Endothelial cell of umbilical vein (primary cell): Measurements from ENCODE around the gene LEUTX. TPM values are rescaled to one million over a fixed set of nuclear protein-coding genes. Genes with fewer than 3 reads are reported as not detected.

Experiments used
- BruUV-seq: library from RNA; stranded (reverse); fragments of 400-500 nt; replicated peaks from 2 replicates; lab custom pipeline; 2021; lab: Mats Ljungman, UMichigan
- CTCF ChIA-PET: fragments of 300-600, 350-600 bp; sonication (Branson Sonifier 250); formaldehyde crosslinking; loops from one replicate; lab custom pipeline; 2021; ENCODE audit warnings: antibody characterized with exemption, inconsistent platforms; lab: Charles Lee
- POLR2A ChIA-PET: fragments of 300-600, 350-600 bp; sonication (Branson Sonifier 250); formaldehyde crosslinking; loops from one replicate; lab custom pipeline; 2021; ENCODE audit warnings: antibody characterized with exemption, inconsistent platforms; lab: Charles Lee
- DNase-seq: peaks from one replicate; pipeline ENCODE4 v3.0.0-alpha.2; 2011; ENCODE audit warnings: low read depth, low spot score
- FAIRE-seq: peaks from 2 replicates; lab custom pipeline; 2011; peaks lifted over from hg19 to GRCh38; lab: Jason Lieb, UNC
- H2AFZ ChIP-seq: 2 replicates; pipeline ENCODE4 v1.6.0; 2012; ENCODE audit warnings: low read depth, low read length, control low read depth, inconsistent platforms
- H3K27ac ChIP-seq: 2 replicates; pipeline ENCODE4 v1.5.1; 2011; ENCODE audit warnings: low read depth, mild to moderate bottlenecking, control low read depth, low read length, moderate library complexity; ENCODE audit not compliant: insufficient read depth
- H3K27me3 ChIP-seq, 2 experiments: 2 replicates each; pipeline versions ENCODE4 v1.6.0 to v1.6.1; 2011; ENCODE audit warnings: low read length in 2 of 2, mixed read lengths in 1 of 2; ENCODE audit not compliant: control insufficient read depth in 2 of 2, insufficient read depth in 2 of 2
- H3K36me3 ChIP-seq, 2 experiments: 2 replicates in 1 of 2; 3 replicates in 1 of 2; pipeline ENCODE4 v1.5.1; 2011; ENCODE audit warnings: low read length in 2 of 2, mild to moderate bottlenecking in 1 of 2, moderate library complexity in 1 of 2; ENCODE audit not compliant: control insufficient read depth in 2 of 2, insufficient read depth in 2 of 2; ENCODE audit errors: extremely low read depth in 1 of 2
- H3K4me1 ChIP-seq: 3 replicates; pipeline ENCODE4 v1.5.1; 2011; ENCODE audit warnings: mild to moderate bottlenecking, low read length; ENCODE audit not compliant: control insufficient read depth, insufficient read depth; ENCODE audit errors: extremely low read depth
- H3K4me2 ChIP-seq: 2 replicates; pipeline ENCODE4 v1.6.1; 2011; ENCODE audit warnings: low read length, control low read depth, mixed read lengths; ENCODE audit not compliant: insufficient read depth
- H3K4me3 ChIP-seq, 3 experiments: fragments of 200-600 bp in 1 of 3; sonication (generic), shearing (Covaris generic) in 1 of 3; replicated peaks in 1 of 3; 2 replicates each; pipeline ENCODE4 v1.5.1; 2011 to 2016; ENCODE audit warnings: control low read depth in 3 of 3, low read length in 3 of 3, mild to moderate bottlenecking in 2 of 3, inconsistent platforms in 1 of 3, low read depth in 1 of 3, moderate library complexity in 1 of 3; ENCODE audit not compliant: insufficient read depth in 1 of 3
- H3K79me2 ChIP-seq: 2 replicates; pipeline ENCODE4 v1.6.0; 2012; ENCODE audit warnings: low read length, inconsistent platforms; ENCODE audit not compliant: control insufficient read depth, insufficient read depth
- H3K9ac ChIP-seq: replicated peaks from 2 replicates; pipeline ENCODE3; 2011; ENCODE audit warnings: low read length, control low read depth; ENCODE audit not compliant: insufficient read depth; ENCODE audit errors: extremely low read depth
- H3K9me1 ChIP-seq: replicated peaks from 3 replicates; pipeline ENCODE4 v1.6.0; 2011; ENCODE audit warnings: mild to moderate bottlenecking, low read length; ENCODE audit not compliant: control insufficient read depth, insufficient read depth; ENCODE audit errors: extremely low read depth
- H3K9me3 ChIP-seq: replicated peaks from 2 replicates; pipeline ENCODE4 v1.5.1; 2012; ENCODE audit warnings: low read length, inconsistent platforms; ENCODE audit not compliant: control insufficient read depth, insufficient read depth
- H4K20me1 ChIP-seq: replicated peaks from 2 replicates; pipeline ENCODE3; 2011; ENCODE audit warnings: mild to moderate bottlenecking, low read length; ENCODE audit not compliant: control insufficient read depth, insufficient read depth; ENCODE audit errors: extremely low read depth
- CTCF ChIP-seq, 2 donors: IDR thresholded peaks; 1 replicate in 1 of 2; 2 replicates in 1 of 2; pipeline ENCODE4 v1.5.1; 2011; ENCODE audit warnings: low read length in 2 of 2, mild to moderate bottlenecking in 2 of 2, moderate library complexity in 2 of 2, control low read depth in 1 of 2, inconsistent platforms in 1 of 2, low read depth in 1 of 2; ENCODE audit not compliant: insufficient read depth in 1 of 2; ENCODE audit errors: extremely low read depth in 1 of 2
- EZH2 ChIP-seq: IDR thresholded peaks from 2 replicates; pipeline ENCODE4 v1.6.1; 2012; ENCODE audit warnings: borderline replicate concordance, low read depth, mild to moderate bottlenecking, moderate library complexity, low read length, inconsistent platforms; ENCODE audit not compliant: severe bottlenecking
- GATA2 ChIP-seq: IDR thresholded peaks from 2 replicates; pipeline ENCODE4 v1.7.0; 2011; ENCODE audit warnings: low read depth, mild to moderate bottlenecking, moderate library complexity, mixed read lengths, low read length; ENCODE audit not compliant: insufficient read length, insufficient read depth
- JUN ChIP-seq: IDR thresholded peaks from 2 replicates; pipeline ENCODE4 v1.6.1; 2011; ENCODE audit warnings: borderline replicate concordance, low read depth; ENCODE audit not compliant: insufficient read length, insufficient read depth
- MYC ChIP-seq: IDR thresholded peaks from one replicate; pipeline ENCODE4 v1.6.1; 2011; ENCODE audit warnings: mild to moderate bottlenecking, low read depth, low read length
- POLR2A ChIP-seq: IDR thresholded peaks from 2 replicates; pipeline ENCODE4 v1.6.1; 2012; ENCODE audit warnings: low read depth, mild to moderate bottlenecking, control low read depth, low read length
- POLR2AphosphoS5 ChIP-seq: IDR thresholded peaks from 2 replicates; pipeline ENCODE4 v1.6.1; 2012; ENCODE audit warnings: low read depth, mild to moderate bottlenecking, control low read depth, low read length, moderate library complexity; ENCODE audit not compliant: insufficient read depth
- dilution Hi-C: fragments of 300-500 bp; cut with MboI; formaldehyde crosslinking; loops from one replicate; pipeline ENCODE4 v1.15.0; 2019; ENCODE audit warnings: low sequenced_read_pairs; ENCODE audit not compliant: extremely low pct_ligation_motif_present
- intact Hi-C: fragments of 100-400 bp; cut with micrococcal nuclease; formaldehyde crosslinking; loops from one replicate; pipeline ENCODE4 v1.10.0; 2022
- polyA plus RNA-seq, 4 experiments: library from polyadenylated mRNA; depleted of rRNA in 3 of 4; stranded (reverse) in 3 of 4; unstranded in 1 of 4; fragments of >200 nt; gene quantifications; 2 replicates each; pipeline versions ENCODE4 v1.2.1 to v1.2.3, GENCODE V29; 2011 to 2012; ENCODE audit warnings: missing spikeins in 1 of 4
- total RNA-seq: library from RNA; stranded (reverse); gene quantifications from 2 replicates; pipeline ENCODE4 v1.2.3, GENCODE V29; 2021

Gene LEUTX
- total and polyA plus RNA-seq, 2 donors (not counting 3 experiments of a cell fraction or from before 2014, with no cell fraction given), result not detected

GRCh38 chr19:39816287-39817048 is 37.8 kb downstream of the LEUTX start:
- Histone ChIP-seq H3K79me2 (no peaks in the 10 kb centered on the region), H3K4me3 (no peak overlapping the region), H3K4me2 (no peak overlapping the region), H2AFZ (no peak overlapping the region), H3K9ac (no peak overlapping the region), H4K20me1 (no peaks in the 10 kb centered on the region), H3K4me1 (no peaks in the 10 kb centered on the region), H3K36me3 (no peaks in the 10 kb centered on the region), H3K9me1 (no peaks in the 10 kb centered on the region), H3K9me3 (no peaks in the 10 kb centered on the region), H3K27ac (no peak overlapping the region), H3K27me3 (no peaks in the 10 kb centered on the region)
- dilution Hi-C loops, result no loop called here
- ChIA-PET POLR2A (no interaction called here), CTCF (interaction anchor here (1.7 kb wide), 1 partner anchor 24 kb away, joined by 4 read pairs; no protein-coding TSS in a partner anchor)
- FAIRE-seq, result no peak
- intact Hi-C loops, result no loop called here
- BruUV-seq, result no TSS peak
- no peak for TF ChIP-seq MYC
- TF ChIP-seq EZH2, result no peak
- TF ChIP-seq GATA2, result no peak
- no peak for DNase-seq

DNA sequence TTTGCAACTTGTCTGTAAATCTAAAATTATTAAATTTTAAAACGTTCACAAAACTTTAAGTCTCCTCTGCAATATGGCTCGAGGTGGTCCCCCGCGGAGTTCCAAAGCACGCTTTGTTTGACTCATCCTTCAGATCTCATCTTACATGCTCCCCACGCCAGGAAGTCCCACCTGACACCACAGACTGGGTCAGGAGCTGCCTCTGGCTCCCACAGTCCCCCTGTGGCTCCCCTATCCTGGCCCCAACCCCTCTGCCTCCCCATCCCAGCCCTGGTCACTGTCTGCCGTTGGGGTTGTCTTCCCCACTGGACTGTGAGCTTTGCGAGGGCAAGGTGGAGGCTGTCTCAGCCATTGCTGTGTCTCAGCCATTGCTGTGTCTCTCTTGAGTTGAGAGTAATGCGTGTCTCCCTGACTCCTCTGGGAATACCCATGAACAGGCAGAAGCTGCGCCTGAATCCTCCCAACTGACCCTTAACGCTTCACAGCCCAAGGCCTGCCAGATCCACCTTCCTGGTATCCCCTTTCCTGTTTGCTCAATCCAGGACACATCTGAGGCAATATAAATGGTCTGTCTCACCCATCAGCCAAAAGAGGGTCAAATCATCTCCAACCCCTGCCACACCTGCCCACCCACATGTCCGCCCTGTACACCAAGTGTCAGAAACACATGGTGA is 39.4 kb downstream of the LEUTX start:
- H2AFZ ChIP-seq, result no peak overlapping the region
- H4K20me1 ChIP-seq, result no peaks in the 10 kb centered on the region
- TF ChIP-seq CTCF (IDR thresholded peaks at IDR 0.05; ENCODE audit: extremely low read depth in 1 of 2, insufficient read depth in 1 of 2, low read depth in 1 of 2, low read length in 2 of 2) (no peak), GATA2 (no peak), POLR2AphosphoS5 (no peak), MYC (no peak), JUN (no peak), EZH2 (no peak), POLR2A (no peak)
- no peaks in the 10 kb centered on the region for H3K36me3 ChIP-seq
- H3K4me3 ChIP-seq, result no peak overlapping the region
- ChIA-PET POLR2A (no interaction called here), CTCF (no interaction called here)
- H3K9me3 ChIP-seq, result no peaks in the 10 kb centered on the region
- H3K27ac ChIP-seq, result no peak overlapping the region
- H3K4me1 ChIP-seq, result no peaks in the 10 kb centered on the region
- BruUV-seq, result no TSS peak
- intact Hi-C loops (no loop called here), dilution Hi-C loops (no loop called here)
- no peak for FAIRE-seq
- no peak overlapping the region for H3K4me2 ChIP-seq
- H3K9ac ChIP-seq, result no peak overlapping the region
- H3K27me3 ChIP-seq, result no peaks in the 10 kb centered on the region
- no peaks in the 10 kb centered on the region for H3K9me1 ChIP-seq
- no peak for DNase-seq
- no peaks in the 10 kb centered on the region for H3K79me2 ChIP-seq
